ENCODE results near the gene GRID1. TPM values are rescaled to one million over a fixed set of nuclear protein-coding genes. Genes with fewer than 3 reads are reported as not detected.

Gene GRID1
- total RNA-seq, 4 donors from 2014 or later = 17.2 to 28.1 (median 23.6) TPM

DNA sequence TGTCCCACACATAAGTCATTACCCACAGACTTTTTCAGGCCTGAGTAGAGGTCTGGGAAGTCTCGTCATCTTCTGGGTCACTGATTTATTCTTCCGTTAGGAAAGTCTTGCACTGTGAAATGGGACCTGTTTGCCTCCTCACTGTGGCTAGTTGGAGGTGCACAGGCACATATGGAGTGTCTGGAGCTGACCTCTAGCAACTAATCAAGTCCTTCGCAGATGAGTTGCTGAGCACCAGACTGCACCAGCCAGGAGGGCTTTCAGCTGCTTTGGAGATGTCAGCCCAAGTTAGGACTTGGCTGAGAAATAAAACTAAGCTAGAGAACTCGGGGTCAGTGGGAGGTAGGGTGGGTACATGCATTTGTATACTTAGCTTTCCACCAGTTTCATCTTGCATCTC lies 578.0 kb downstream of the GRID1 start:
- Histone ChIP-seq H3K4me1 (peaks cover 0 to 24% of the 10 kb centered on the region in 2 donors), H3K27ac (no peak overlapping the region), H3K36me3 (no peaks in the 10 kb centered on the region), H3K4me3 (replicated peaks in 1 of 3) (no peak overlapping the region), H3K27me3 (no peaks in the 10 kb centered on the region), H3K9me3 (no peaks in the 10 kb centered on the region)
- intact Hi-C loops (cut with DNase I) = no loop called here
- no peak for DNase-seq
- TF ChIP-seq POLR2A (IDR thresholded peaks at IDR 0.05) = no peak
- TF ChIP-seq, protein P1, sequence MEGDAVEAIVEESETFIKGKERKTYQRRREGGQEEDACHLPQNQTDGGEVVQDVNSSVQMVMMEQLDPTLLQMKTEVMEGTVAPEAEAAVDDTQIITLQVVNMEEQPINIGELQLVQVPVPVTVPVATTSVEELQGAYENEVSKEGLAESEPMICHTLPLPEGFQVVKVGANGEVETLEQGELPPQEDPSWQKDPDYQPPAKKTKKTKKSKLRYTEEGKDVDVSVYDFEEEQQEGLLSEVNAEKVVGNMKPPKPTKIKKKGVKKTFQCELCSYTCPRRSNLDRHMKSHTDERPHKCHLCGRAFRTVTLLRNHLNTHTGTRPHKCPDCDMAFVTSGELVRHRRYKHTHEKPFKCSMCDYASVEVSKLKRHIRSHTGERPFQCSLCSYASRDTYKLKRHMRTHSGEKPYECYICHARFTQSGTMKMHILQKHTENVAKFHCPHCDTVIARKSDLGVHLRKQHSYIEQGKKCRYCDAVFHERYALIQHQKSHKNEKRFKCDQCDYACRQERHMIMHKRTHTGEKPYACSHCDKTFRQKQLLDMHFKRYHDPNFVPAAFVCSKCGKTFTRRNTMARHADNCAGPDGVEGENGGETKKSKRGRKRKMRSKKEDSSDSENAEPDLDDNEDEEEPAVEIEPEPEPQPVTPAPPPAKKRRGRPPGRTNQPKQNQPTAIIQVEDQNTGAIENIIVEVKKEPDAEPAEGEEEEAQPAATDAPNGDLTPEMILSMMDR (IDR thresholded peaks at IDR 0.05) = no peak
- 88 to 90% methylated on average over 4 of the region's 4 CpGs for WGBS, 2 donors

DNA sequence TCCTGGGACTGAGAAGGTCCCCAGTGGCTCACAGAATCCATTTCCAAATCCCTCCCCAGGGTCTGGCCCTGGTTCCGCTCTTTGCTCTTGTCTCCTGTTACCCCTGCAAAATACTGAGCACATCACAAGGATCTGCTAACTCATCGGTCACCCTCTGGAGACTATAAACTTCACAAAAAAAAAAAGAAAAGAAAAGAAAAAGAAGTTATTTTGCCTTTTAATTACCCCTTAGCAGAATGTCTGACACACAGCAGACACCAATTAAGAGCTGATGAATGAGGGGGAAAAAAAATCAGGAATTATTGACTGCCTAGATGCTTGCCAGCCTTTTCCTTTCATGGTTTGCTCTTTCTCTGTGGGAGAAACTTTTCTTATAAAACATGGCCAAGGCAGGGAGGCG lies 578.7 kb downstream of the GRID1 start:
- H3K9me3 ChIP-seq = no peaks in the 10 kb centered on the region
- no peaks in the 10 kb centered on the region for H3K36me3 ChIP-seq
- TF ChIP-seq, protein P1 (IDR thresholded peaks at IDR 0.05) = no peak
- no peak for TF ChIP-seq POLR2A (IDR thresholded peaks at IDR 0.05)
- H3K4me1 ChIP-seq = peaks cover 0 to 18% of the 10 kb centered on the region in 2 donors
- no peak for DNase-seq
- no peak overlapping the region for H3K27ac ChIP-seq
- 97 to 100% methylated on average over 3 of the region's 3 CpGs for WGBS, 2 donors
- no peaks in the 10 kb centered on the region for H3K27me3 ChIP-seq
- no peak overlapping the region for H3K4me3 ChIP-seq (replicated peaks in 1 of 3)
- intact Hi-C loops (cut with DNase I) = no loop called here

DNA sequence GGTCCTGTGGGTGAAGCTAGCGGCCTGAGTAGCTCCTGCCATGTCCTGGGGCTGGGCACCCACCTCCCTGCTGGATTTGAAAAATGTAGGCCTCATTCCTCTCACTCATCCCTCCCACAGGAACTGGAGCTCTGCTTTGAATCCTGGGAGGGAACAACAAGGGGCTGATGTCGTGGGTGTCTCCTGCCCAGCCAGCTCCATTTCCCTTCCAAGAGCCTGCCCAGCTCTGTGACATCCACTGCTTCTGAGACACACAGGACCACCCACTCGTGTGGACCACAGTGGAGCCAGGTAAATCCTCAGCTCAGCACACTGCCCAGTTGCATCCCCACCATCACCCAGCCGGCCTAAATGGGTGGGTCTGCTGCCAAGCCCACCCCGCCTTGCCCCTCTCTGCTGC lies 579.2 kb downstream of the GRID1 start:
- no peak for DNase-seq
- H3K36me3 ChIP-seq = no peaks in the 10 kb centered on the region
- no peak overlapping the region for H3K27ac ChIP-seq
- intact Hi-C loops (cut with DNase I) = no loop called here
- H3K9me3 ChIP-seq = no peaks in the 10 kb centered on the region
- WGBS, 2 donors = 94% methylated on average over 4 to 5 of the region's 5 CpGs
- H3K27me3 ChIP-seq = no peaks in the 10 kb centered on the region
- TF ChIP-seq, protein P1 (IDR thresholded peaks at IDR 0.05) = no peak
- no peak for TF ChIP-seq POLR2A (IDR thresholded peaks at IDR 0.05)
- H3K4me1 ChIP-seq = peaks cover 0 to 16% of the 10 kb centered on the region in 2 donors
- H3K4me3 ChIP-seq (replicated peaks in 1 of 3) = no peak overlapping the region

DNA sequence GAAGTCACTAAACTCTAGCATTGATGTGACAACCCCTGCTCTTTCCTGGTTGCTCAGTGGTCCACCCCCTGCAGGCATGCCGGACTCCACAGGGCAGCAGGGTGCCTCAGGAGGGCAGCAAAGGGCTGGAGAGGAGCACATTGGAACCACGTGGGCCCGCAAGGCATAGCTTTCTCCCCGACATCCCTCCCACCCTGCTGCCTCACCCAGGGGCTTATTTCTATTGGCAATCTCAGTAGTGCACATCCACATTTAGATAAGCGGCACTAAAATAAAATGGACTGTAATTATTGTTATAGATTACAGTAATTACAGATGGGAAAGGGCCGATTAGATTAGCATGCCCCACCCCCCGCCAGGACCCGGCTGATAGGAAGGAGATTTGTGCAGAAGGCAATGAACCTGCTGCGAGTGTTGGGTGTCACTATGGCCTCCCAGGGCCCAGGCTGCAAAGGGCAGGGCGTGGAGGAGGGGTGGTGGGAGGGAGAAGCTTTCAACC lies 580.1 kb downstream of the GRID1 start:
- DNase-seq = no peak
- TF ChIP-seq, protein P1 (IDR thresholded peaks at IDR 0.05) = peak in 1 of 6 experiments; percentile 17
- no peak for TF ChIP-seq POLR2A (IDR thresholded peaks at IDR 0.05)

DNA sequence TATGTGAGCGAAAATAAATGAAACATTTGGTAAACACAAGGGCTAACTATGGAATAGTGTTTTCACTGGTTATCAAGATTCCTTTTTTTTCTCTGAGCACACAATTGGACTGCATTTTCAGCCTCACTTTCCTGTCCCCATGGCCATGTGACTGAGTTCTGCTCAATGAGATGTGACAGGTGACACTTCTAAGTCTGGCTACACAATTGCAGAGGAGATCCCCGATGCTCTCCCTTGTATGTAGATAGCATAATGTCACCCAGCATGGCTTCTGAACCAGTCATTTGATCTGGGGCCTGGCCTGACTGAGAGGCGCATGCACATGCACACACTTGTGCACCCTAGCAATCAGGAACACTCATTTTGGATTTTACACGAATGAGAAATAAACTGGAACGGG lies 581.8 kb downstream of the GRID1 start:
- H3K27ac ChIP-seq = no peak overlapping the region
- no peak for DNase-seq
- no peaks in the 10 kb centered on the region for H3K36me3 ChIP-seq
- TF ChIP-seq, protein P1 (IDR thresholded peaks at IDR 0.05) = no peak
- no peak for TF ChIP-seq POLR2A (IDR thresholded peaks at IDR 0.05)
- intact Hi-C loops (cut with DNase I) = no loop called here
- no peaks in the 10 kb centered on the region for H3K9me3 ChIP-seq
- H3K27me3 ChIP-seq = no peaks in the 10 kb centered on the region
- H3K4me1 ChIP-seq = peaks cover 0 to 12% of the 10 kb centered on the region in 2 donors
- WGBS, 2 donors = 68 to 78% methylated on average over 5 of the region's 5 CpGs
- no peak overlapping the region for H3K4me3 ChIP-seq (replicated peaks in 1 of 3)

More for the DNA sequence above, 580.1 kb downstream of the GRID1 start:
- 58 to 72% methylated on average over 10 of the region's 10 CpGs for WGBS, 2 donors
- Histone ChIP-seq H3K9me3 (no peaks in the 10 kb centered on the region), H3K27me3 (no peaks in the 10 kb centered on the region), H3K4me3 (replicated peaks in 1 of 3) (no peak overlapping the region), H3K27ac (no peak overlapping the region), H3K36me3 (no peaks in the 10 kb centered on the region), H3K4me1 (peaks cover 0 to 14% of the 10 kb centered on the region in 2 donors)
- intact Hi-C loops (cut with DNase I) = no loop called here

Measured in thyroid gland (tissue), 4 donors.